Measurements from ENCODE around the gene CD79B. TPM values are rescaled to one million over a fixed set of nuclear protein-coding genes. Genes with fewer than 3 reads are reported as not detected.
A peak's percentile ranks its signal among the peaks of the same experiment; 100 is the strongest.

Gene CD79B
- total and polyA plus RNA-seq, 2 experiments from 2014 or later, result 0.23 TPM; not detected in 1

GRCh38 chr17:63937319-63937718 lies 5.2 kb upstream of the CD79B start:
- no peaks in the 10 kb centered on the region for H3K4me1 ChIP-seq (ENCODE audit: low read depth)
- H3K36me3 ChIP-seq, result no peaks in the 10 kb centered on the region
- H3K27ac ChIP-seq, result no peak overlapping the region
- no peaks in the 10 kb centered on the region for H3K27me3 ChIP-seq
- no peak for TF ChIP-seq CTCF (IDR thresholded peaks at IDR 0.05; ENCODE audit: low read depth, low read length)
- H3K4me3 ChIP-seq, result no peak overlapping the region
- H3K9me3 ChIP-seq (ENCODE audit: low read depth), result no peaks in the 10 kb centered on the region
- DNase-seq (ENCODE audit: low read depth in 1 of 2, low spot score in 1 of 2), result no peak

DNA sequence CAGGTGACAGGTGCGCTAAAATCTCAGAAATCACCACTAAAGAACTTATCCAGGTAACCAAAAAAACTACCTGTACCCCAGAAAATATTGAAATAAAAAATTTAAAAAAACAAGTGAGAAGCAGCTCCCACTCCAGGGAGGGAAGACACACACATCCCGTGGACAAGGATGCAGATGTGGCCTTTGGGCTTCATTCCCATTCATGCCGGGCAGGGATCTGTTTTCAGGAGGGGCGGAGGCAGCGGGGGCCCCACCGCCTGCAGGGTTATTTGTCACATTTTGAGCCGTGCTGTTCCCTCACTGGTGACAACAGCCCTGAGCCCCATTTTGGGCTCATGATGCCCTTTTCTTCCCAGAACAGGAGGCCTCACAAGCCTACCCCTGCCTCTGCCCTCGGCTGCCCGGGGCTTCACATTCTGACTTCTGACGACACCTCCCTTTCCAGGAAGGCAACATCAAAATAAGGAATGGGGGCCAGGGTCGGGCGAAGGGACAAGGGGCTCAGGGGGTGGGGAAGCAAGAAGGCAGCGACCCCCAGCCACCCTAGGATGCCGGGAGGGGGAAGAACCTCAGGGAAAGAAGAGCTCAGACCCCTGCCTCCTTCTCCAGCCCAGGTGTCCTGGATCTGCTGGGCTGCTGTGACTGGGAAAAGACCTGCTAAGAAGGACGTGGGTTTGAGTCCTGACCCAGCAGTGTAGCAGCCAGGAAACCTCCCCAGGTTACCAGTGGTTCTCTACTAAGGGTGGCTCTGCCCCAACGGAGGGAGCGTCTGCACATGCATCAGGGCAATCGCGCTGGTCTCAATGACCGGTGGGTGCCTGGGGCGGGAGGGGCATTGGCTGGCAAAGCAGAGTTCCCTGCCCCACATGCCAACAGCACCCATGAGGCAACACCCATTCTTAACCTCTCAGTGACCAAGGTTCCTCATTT lies 2.3 kb upstream of the CD79B start:
- no peaks in the 10 kb centered on the region for H3K4me1 ChIP-seq (ENCODE audit: low read depth)
- H3K27me3 ChIP-seq, result no peaks in the 10 kb centered on the region
- no peaks in the 10 kb centered on the region for H3K36me3 ChIP-seq
- no peak overlapping the region for H3K27ac ChIP-seq
- TF ChIP-seq CTCF (IDR thresholded peaks at IDR 0.05; ENCODE audit: low read depth, low read length), result no peak
- H3K9me3 ChIP-seq (ENCODE audit: low read depth), result no peaks in the 10 kb centered on the region
- no peak for DNase-seq (ENCODE audit: low read depth in 1 of 2, low spot score in 1 of 2)
- H3K4me3 ChIP-seq, result no peak overlapping the region

- no peak for DNase-seq (ENCODE audit: low read depth in 1 of 2, low spot score in 1 of 2)
- Histone ChIP-seq H3K4me1 (ENCODE audit: low read depth) (no peaks in the 10 kb centered on the region), H3K9me3 (ENCODE audit: low read depth) (no peaks in the 10 kb centered on the region), H3K4me3 (no peak overlapping the region), H3K27me3 (no peaks in the 10 kb centered on the region), H3K36me3 (no peaks in the 10 kb centered on the region), H3K27ac (no peak overlapping the region)
- TF ChIP-seq CTCF (IDR thresholded peaks at IDR 0.05; ENCODE audit: low read depth, low read length), result no peak
These were observed 1.5 kb upstream of the CD79B start for GRCh38 chr17:63933598-63933997.

DNA sequence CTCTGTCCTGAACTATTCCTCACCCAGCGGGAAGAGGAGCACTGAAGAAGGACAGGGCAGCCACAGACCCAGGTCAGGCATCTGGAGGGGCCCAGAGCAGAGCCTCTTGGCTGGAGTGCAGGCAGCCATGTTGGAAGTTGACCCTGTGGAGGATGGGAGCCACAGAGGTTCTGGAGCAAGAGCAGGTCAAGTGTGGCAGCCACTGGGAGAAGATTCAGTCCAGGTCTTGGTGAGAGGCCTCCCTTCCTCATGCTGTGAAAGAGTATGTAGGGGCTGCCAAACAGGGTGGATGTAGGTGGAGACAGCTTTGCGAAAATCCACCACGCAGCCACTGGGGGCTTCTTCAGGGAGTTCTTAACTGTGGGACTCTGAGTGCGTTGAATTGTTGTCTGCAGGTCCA lies 590 bp upstream of the CD79B start:
- no peak for TF ChIP-seq CTCF (IDR thresholded peaks at IDR 0.05; ENCODE audit: low read depth, low read length)
- Histone ChIP-seq H3K36me3 (no peaks in the 10 kb centered on the region), H3K4me3 (no peak overlapping the region), H3K27ac (no peak overlapping the region), H3K4me1 (ENCODE audit: low read depth) (no peaks in the 10 kb centered on the region), H3K9me3 (ENCODE audit: low read depth) (no peaks in the 10 kb centered on the region), H3K27me3 (no peaks in the 10 kb centered on the region)
- DNase-seq (ENCODE audit: low read depth in 1 of 2, low spot score in 1 of 2), result no peak

DNA sequence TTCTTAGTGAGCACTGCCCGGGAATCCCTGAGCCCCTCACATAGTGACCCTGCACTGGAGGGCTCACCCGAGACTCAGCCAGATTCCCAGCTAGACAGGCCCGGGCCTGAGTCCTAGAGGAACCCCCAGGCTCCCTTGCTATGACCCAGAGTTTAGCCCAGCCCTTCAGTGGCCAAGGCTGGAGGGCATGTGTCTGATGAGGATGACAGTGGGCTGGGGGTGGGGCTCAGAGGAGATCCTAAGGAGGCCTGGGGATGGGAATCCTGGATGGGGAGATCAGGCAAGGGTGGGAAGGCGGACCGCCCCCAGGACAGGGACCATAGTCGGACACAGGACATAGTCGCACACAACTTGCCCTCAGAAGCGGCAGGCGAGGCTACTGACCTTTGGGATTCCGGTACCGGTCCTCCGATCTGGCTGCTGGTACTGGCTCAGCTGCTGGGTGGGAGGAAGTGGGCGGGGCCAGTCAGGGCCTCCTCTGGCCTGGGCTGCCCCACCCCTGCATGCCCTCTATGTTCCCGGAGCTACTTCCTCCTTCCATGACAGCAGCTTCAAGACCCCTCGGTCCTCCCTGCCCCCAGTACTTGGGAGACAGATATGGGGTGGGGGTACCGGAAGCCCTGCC lies 1.1 kb downstream of the CD79B start:
- Histone ChIP-seq H3K36me3 (no peaks in the 10 kb centered on the region), H3K27me3 (no peaks in the 10 kb centered on the region), H3K4me3 (no peak overlapping the region), H3K4me1 (ENCODE audit: low read depth) (no peaks in the 10 kb centered on the region), H3K27ac (no peak overlapping the region), H3K9me3 (ENCODE audit: low read depth) (no peaks in the 10 kb centered on the region)
- no peak for TF ChIP-seq CTCF (IDR thresholded peaks at IDR 0.05; ENCODE audit: low read depth, low read length)
- DNase-seq (ENCODE audit: low read depth in 1 of 2, low spot score in 1 of 2), result peak in 1 of 2 donors; percentile 18

Data from cardiac muscle cell (in vitro differentiated cells and primary cell).